HTERT RPE-1 (cell line): ENCODE data around the gene CCL19.

Source experiments
- in situ Hi-C: fragments of 300-500 bp; cut with MboI; formaldehyde crosslinking; loops from 4 replicates; pipeline ENCODE4 v1.14.3; 2020; ENCODE audit warnings: low sequenced_read_pairs

The CCL19 gene

DNA sequence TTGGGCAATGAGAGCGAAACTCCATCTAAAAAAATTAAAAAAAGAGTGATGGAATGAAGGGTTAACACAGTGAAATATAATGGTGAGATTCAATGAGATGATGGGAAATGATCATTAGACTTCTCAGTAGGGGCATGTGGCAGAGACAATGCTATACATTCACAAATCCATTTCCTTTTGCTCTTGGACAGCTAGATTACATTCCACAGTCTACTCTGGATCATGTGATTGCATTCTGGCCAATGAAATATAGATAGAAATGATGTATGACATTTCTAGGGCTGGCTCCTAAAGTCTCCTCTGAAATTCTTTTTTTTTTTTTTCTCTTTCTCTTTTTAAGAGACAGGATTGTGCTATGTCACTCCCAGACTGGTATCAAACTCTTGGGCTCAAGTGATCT is 48.4 kb downstream of the CCL19 start:
- in situ Hi-C loops, result no loop called here
